Measurements from ENCODE around the gene FHIT.

DNA sequence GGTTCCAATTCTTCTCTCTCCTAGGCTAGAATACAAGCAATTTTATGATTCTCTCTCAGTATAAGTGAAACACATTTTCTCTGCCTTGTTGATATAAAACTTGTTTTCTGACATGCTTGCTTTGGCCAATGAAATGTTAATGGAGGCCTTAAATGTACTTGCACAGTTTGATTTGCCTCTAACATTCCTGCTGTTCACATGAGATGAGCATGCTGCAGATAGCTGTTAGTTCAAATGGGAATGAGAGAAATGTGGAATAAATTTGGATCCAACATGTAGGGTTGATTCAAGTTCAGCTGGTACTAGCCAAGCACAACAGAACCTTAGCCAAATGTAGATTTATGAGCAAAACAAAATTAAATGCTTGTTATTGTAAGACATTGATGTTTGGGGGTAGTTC lies 32.6 kb upstream of the FHIT start:
- TF ChIP-seq SMC3 (IDR thresholded peaks at IDR 0.05; ENCODE audit: low read depth, low read length) (no peak), CHD2 (IDR thresholded peaks at IDR 0.05; ENCODE audit: low read length, partially characterized antibody) (no peak), EP300 (IDR thresholded peaks at IDR 0.05; ENCODE audit: borderline replicate concordance in 1 of 2, low read depth in 1 of 2, low read length in 1 of 2) (no peak), RFX5 (IDR thresholded peaks at IDR 0.05; ENCODE audit: low read length) (no peak), FOXM1 (IDR thresholded peaks at IDR 0.05; ENCODE audit: low read depth) (no peak), TEAD4 (IDR thresholded peaks at IDR 0.05; ENCODE audit: borderline replicate concordance, insufficient read depth) (no peak), POLR2AphosphoS5 (IDR thresholded peaks at IDR 0.05; ENCODE audit: low read depth, low read length) (no peak)
- TF ChIP-seq, protein P1, sequence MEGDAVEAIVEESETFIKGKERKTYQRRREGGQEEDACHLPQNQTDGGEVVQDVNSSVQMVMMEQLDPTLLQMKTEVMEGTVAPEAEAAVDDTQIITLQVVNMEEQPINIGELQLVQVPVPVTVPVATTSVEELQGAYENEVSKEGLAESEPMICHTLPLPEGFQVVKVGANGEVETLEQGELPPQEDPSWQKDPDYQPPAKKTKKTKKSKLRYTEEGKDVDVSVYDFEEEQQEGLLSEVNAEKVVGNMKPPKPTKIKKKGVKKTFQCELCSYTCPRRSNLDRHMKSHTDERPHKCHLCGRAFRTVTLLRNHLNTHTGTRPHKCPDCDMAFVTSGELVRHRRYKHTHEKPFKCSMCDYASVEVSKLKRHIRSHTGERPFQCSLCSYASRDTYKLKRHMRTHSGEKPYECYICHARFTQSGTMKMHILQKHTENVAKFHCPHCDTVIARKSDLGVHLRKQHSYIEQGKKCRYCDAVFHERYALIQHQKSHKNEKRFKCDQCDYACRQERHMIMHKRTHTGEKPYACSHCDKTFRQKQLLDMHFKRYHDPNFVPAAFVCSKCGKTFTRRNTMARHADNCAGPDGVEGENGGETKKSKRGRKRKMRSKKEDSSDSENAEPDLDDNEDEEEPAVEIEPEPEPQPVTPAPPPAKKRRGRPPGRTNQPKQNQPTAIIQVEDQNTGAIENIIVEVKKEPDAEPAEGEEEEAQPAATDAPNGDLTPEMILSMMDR (IDR thresholded peaks at IDR 0.05), result no peak
- TF ChIP-seq, protein P2, sequence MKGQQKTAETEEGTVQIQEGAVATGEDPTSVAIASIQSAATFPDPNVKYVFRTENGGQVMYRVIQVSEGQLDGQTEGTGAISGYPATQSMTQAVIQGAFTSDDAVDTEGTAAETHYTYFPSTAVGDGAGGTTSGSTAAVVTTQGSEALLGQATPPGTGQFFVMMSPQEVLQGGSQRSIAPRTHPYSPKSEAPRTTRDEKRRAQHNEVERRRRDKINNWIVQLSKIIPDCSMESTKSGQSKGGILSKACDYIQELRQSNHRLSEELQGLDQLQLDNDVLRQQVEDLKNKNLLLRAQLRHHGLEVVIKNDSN (IDR thresholded peaks at IDR 0.05; ENCODE audit: borderline replicate concordance, low read depth), result no peak
- TF ChIP-seq, protein P3, sequence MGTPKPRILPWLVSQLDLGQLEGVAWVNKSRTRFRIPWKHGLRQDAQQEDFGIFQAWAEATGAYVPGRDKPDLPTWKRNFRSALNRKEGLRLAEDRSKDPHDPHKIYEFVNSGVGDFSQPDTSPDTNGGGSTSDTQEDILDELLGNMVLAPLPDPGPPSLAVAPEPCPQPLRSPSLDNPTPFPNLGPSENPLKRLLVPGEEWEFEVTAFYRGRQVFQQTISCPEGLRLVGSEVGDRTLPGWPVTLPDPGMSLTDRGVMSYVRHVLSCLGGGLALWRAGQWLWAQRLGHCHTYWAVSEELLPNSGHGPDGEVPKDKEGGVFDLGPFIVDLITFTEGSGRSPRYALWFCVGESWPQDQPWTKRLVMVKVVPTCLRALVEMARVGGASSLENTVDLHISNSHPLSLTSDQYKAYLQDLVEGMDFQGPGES (IDR thresholded peaks at IDR 0.05; ENCODE audit: low read depth, low read length), result no peak
- TF ChIP-seq, protein P4, sequence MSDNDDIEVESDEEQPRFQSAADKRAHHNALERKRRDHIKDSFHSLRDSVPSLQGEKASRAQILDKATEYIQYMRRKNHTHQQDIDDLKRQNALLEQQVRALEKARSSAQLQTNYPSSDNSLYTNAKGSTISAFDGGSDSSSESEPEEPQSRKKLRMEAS (IDR thresholded peaks at IDR 0.05; ENCODE audit: low read depth), result no peak
